ENCODE measurements around the gene MEP1A. TPM values are rescaled to one million over a fixed set of nuclear protein-coding genes. Genes with fewer than 3 reads are reported as not detected.

The MEP1A gene
- total and polyA plus RNA-seq, 8 donors, result 0.06 TPM; not detected in 7

GRCh38 chr6:46777476-46778346, 15.5 kb upstream of the MEP1A start:
- ATAC-seq (no peak), DNase-seq (no peak)
- no peaks in the 10 kb centered on the region for H3K27me3 ChIP-seq
- no peak for TF ChIP-seq CTCF (IDR thresholded peaks at IDR 0.05)
- no peaks in the 10 kb centered on the region for H3K36me3 ChIP-seq
- intact Hi-C loops (cut with DNase I), result no loop called here
- no peak overlapping the region for H3K27ac ChIP-seq
- H3K4me1 ChIP-seq, result peaks cover 0 to 25% of the 10 kb centered on the region in 2 donors
- H3K4me3 ChIP-seq, result no peak overlapping the region
- H3K9me3 ChIP-seq, result no peaks in the 10 kb centered on the region

- Histone ChIP-seq H3K9me3 (no peaks in the 10 kb centered on the region), H3K36me3 (no peaks in the 10 kb centered on the region), H3K27me3 (no peaks in the 10 kb centered on the region), H3K4me1 (peaks cover 0 to 10% of the 10 kb centered on the region in 2 donors), H3K4me3 (no peak overlapping the region), H3K27ac (no peak overlapping the region)
- intact Hi-C loops (cut with DNase I), result no loop called here
- peak in 2 of 4 donors; percentile 66 to 78 for DNase-seq
- peak; percentile 77 for ATAC-seq
- TF ChIP-seq CTCF (IDR thresholded peaks at IDR 0.05), result peak; percentile 61 to 73
These were observed 11.5 kb upstream of the MEP1A start for GRCh38 chr6:46781478-46782378.

GRCh38 chr6:46784535-46784934, 8.7 kb upstream of the MEP1A start:
- peaks cover 0 to 10% of the 10 kb centered on the region in 2 donors for H3K4me1 ChIP-seq
- ATAC-seq (no peak), DNase-seq (no peak)
- no peaks in the 10 kb centered on the region for H3K27me3 ChIP-seq
- TF ChIP-seq CTCF (IDR thresholded peaks at IDR 0.05), result no peak
- no peak overlapping the region for H3K27ac ChIP-seq
- H3K9me3 ChIP-seq, result no peaks in the 10 kb centered on the region
- intact Hi-C loops (cut with DNase I), result no loop called here
- H3K36me3 ChIP-seq, result no peaks in the 10 kb centered on the region
- H3K4me3 ChIP-seq, result no peak overlapping the region

DNA sequence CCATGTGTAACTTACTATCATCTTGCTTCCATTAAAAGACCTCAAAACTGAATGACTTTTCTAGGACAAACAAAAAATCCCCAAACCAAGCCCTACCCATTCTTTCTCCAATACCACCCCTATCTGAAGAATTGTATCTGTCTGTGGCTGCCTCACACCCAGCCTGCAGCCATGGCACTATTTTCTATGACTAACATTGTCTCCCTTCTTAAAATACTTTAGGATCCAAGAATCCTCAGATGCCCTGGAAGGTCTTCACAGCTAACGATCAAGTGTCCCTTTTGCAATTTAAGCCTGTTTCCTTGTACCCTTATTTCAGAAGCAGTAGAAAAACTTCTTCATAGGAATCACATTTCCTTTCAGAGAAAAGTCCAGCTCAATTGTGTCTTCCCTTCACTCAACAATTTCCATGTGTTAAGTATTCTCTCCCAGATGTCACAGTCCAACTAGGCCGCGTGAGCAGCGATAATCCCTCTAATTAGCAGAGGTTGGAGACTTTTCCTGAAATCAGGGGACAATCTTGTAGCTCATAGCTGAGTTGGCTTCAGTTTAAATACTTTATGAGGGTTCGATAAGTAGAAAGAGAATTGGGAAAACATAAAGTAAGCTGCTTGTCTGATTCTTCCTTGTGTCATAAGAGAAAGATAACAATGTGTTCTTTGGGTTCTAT, 5.2 kb upstream of the MEP1A start:
- Histone ChIP-seq H3K4me3 (no peak overlapping the region), H3K27me3 (no peaks in the 10 kb centered on the region), H3K4me1 (no peaks in the 10 kb centered on the region), H3K9me3 (no peaks in the 10 kb centered on the region), H3K27ac (no peak overlapping the region), H3K36me3 (no peaks in the 10 kb centered on the region)
- no peak for DNase-seq
- intact Hi-C loops (cut with DNase I), result no loop called here
- TF ChIP-seq CTCF (IDR thresholded peaks at IDR 0.05), result no peak
- no peak for ATAC-seq
